MM.1S (cell line): Measurements from ENCODE around the gene RBP5.

ENCODE experiments used
- DNase-seq: peaks from one replicate; pipeline ENCODE4 v3.0.0-alpha.2; 2015
- H2AFZ ChIP-seq: fragments of 300-600 bp; sonication (generic); 2 replicates; pipeline ENCODE4 v1.6.0; 2016; ENCODE audit warnings: antibody characterized with exemption, low read length
- H3F3A ChIP-seq: fragments of 300-600 bp; sonication (generic); 2 replicates; pipeline ENCODE4 v1.6.1; 2016; ENCODE audit warnings: mild to moderate bottlenecking, antibody characterized with exemption, low read length, moderate library complexity, mixed read lengths; ENCODE audit not compliant: insufficient read depth
- H3K27ac ChIP-seq: fragments of 300-600 bp; sonication (generic); 2 replicates; pipeline ENCODE4 v1.5.1; 2016; ENCODE audit warnings: mild to moderate bottlenecking, low read length
- H3K27me3 ChIP-seq: fragments of 300-600 bp; sonication (generic); replicated peaks from 2 replicates; pipeline ENCODE4 v1.6.0; 2016; ENCODE audit warnings: low read length; ENCODE audit not compliant: insufficient read depth
- H3K36me3 ChIP-seq: fragments of 300-600 bp; sonication (generic); replicated peaks from 2 replicates; pipeline ENCODE4 v1.6.1; 2016; ENCODE audit warnings: mild to moderate bottlenecking, low read length, mixed read lengths; ENCODE audit not compliant: insufficient read depth
- H3K4me1 ChIP-seq: fragments of 300-600 bp; sonication (generic); 2 replicates; pipeline ENCODE4 v1.6.1; 2016; ENCODE audit warnings: low read length, mixed read lengths
- H3K4me2 ChIP-seq: fragments of 300-600 bp; sonication (generic); 2 replicates; pipeline ENCODE4 v1.6.0; 2016; ENCODE audit warnings: low read depth, low read length
- H3K4me3 ChIP-seq: fragments of 300-600 bp; sonication (generic); 2 replicates; pipeline ENCODE4 v1.5.1; 2016; ENCODE audit warnings: low read length, mixed read lengths
- H3K79me2 ChIP-seq: fragments of 300-600 bp; sonication (generic); 2 replicates; pipeline ENCODE4 v1.6.1; 2016; ENCODE audit warnings: mixed run types, low read length, mixed read lengths
- H3K9ac ChIP-seq: fragments of 300-600 bp; sonication (generic); 2 replicates; pipeline ENCODE4 v1.6.1; 2016; ENCODE audit warnings: low read length, mixed read lengths
- H3K9me2 ChIP-seq: fragments of 300-600 bp; sonication (generic); replicated peaks from 2 replicates; pipeline ENCODE4 v1.6.1; 2016; ENCODE audit warnings: mild to moderate bottlenecking, low read length, mixed read lengths; ENCODE audit not compliant: insufficient read depth
- H3K9me3 ChIP-seq: fragments of 300-600 bp; sonication (generic); replicated peaks from 2 replicates; pipeline ENCODE4 v1.6.1; 2016; ENCODE audit warnings: mild to moderate bottlenecking, low read length, mixed read lengths; ENCODE audit not compliant: insufficient read depth
- H4K20me1 ChIP-seq: fragments of 300-600 bp; sonication (generic); 2 replicates; pipeline ENCODE4 v1.6.1; 2016; ENCODE audit warnings: mild to moderate bottlenecking, low read length, moderate library complexity, mixed read lengths; ENCODE audit not compliant: insufficient read depth
- CTCF ChIP-seq: fragments of 300-600 bp; sonication (generic); IDR thresholded peaks from 2 replicates; pipeline ENCODE4 v1.5.1; 2016; ENCODE audit warnings: antibody characterized with exemption, low read length, mixed read lengths
- EZH2 ChIP-seq: fragments of 300-600 bp; sonication (generic); optimal IDR thresholded peaks from 2 replicates; pipeline ENCODE3; 2017; ENCODE audit warnings: low read depth, mild to moderate bottlenecking, antibody characterized with exemption, low read length, mixed read lengths
- EZH2phosphoT487 ChIP-seq: fragments of 300-600 bp; sonication (generic); IDR thresholded peaks from 2 replicates; pipeline ENCODE4 v1.6.1; 2018; ENCODE audit warnings: antibody characterized with exemption, low read length

RBP5 gene

GRCh38 chr12:7154042-7154441, 25.4 kb upstream of the RBP5 start:
- H4K20me1 ChIP-seq = no peaks in the 10 kb centered on the region
- no peaks in the 10 kb centered on the region for H3K27me3 ChIP-seq
- H2AFZ ChIP-seq = no peak overlapping the region
- no peaks in the 10 kb centered on the region for H3F3A ChIP-seq
- no peaks in the 10 kb centered on the region for H3K9me2 ChIP-seq
- TF ChIP-seq CTCF (no peak), EZH2phosphoT487 (no peak), EZH2 (no peak)
- no peaks in the 10 kb centered on the region for H3K9me3 ChIP-seq
- no peak overlapping the region for H3K4me3 ChIP-seq
- H3K36me3 ChIP-seq = no peaks in the 10 kb centered on the region
- H3K79me2 ChIP-seq = no peaks in the 10 kb centered on the region
- H3K4me1 ChIP-seq = no peaks in the 10 kb centered on the region
- no peak overlapping the region for H3K9ac ChIP-seq
- H3K4me2 ChIP-seq = no peak overlapping the region
- DNase-seq = no peak
- H3K27ac ChIP-seq = no peak overlapping the region

- Histone ChIP-seq H3K36me3 (no peaks in the 10 kb centered on the region), H3K4me1 (no peaks in the 10 kb centered on the region), H3F3A (no peaks in the 10 kb centered on the region), H3K4me3 (no peak overlapping the region), H3K9me3 (no peaks in the 10 kb centered on the region), H3K27me3 (no peaks in the 10 kb centered on the region), H4K20me1 (no peaks in the 10 kb centered on the region), H2AFZ (no peak overlapping the region), H3K9me2 (no peaks in the 10 kb centered on the region), H3K4me2 (no peak overlapping the region), H3K27ac (no peak overlapping the region), H3K9ac (no peak overlapping the region), H3K79me2 (no peaks in the 10 kb centered on the region)
- TF ChIP-seq EZH2 (no peak), EZH2phosphoT487 (no peak), CTCF (no peak)
- no peak for DNase-seq
Observed at GRCh38 chr12:7152818-7153217, 24.1 kb upstream of the RBP5 start.

GRCh38 chr12:7151532-7151931, 22.8 kb upstream of the RBP5 start:
- no peak for TF ChIP-seq EZH2phosphoT487
- no peak for TF ChIP-seq CTCF
- no peak for TF ChIP-seq EZH2
- Histone ChIP-seq H3F3A (no peaks in the 10 kb centered on the region), H3K9ac (no peak overlapping the region), H3K27me3 (no peaks in the 10 kb centered on the region), H3K27ac (no peak overlapping the region), H3K9me2 (no peaks in the 10 kb centered on the region), H3K4me1 (no peaks in the 10 kb centered on the region), H2AFZ (no peak overlapping the region), H4K20me1 (no peaks in the 10 kb centered on the region), H3K36me3 (no peaks in the 10 kb centered on the region), H3K4me3 (no peak overlapping the region), H3K79me2 (no peaks in the 10 kb centered on the region), H3K9me3 (no peaks in the 10 kb centered on the region), H3K4me2 (no peak overlapping the region)
- DNase-seq = no peak
